Measurements from ENCODE around the gene CYP26C1.

CYP26C1 gene

GRCh38 chr10:93059975-93060886 lies at the start of gene CYP26C1:
Gene CYP26C1 (plus strand): TSS chr10:93060798. CDS start chr10:93061264, 466 bp downstream.
- no peak for DNase-seq (ENCODE audit: low read depth in 1 of 2, low spot score in 1 of 2)

- DNase-seq (ENCODE audit: low read depth in 1 of 2, low spot score in 1 of 2), result no peak
These were observed 44.9 kb upstream of the CYP26C1 start for GRCh38 chr10:93015722-93016121.

GRCh38 chr10:93023013-93023650 lies 37.5 kb upstream of the CYP26C1 start:
- no peak for DNase-seq (ENCODE audit: low read depth in 1 of 2, low spot score in 1 of 2)

- no peak for DNase-seq (ENCODE audit: low read depth in 1 of 2, low spot score in 1 of 2)
These were observed 34.5 kb upstream of the CYP26C1 start for GRCh38 chr10:93026072-93026471.

- DNase-seq (ENCODE audit: low read depth in 1 of 2, low spot score in 1 of 2), result no peak
These were observed 33.1 kb upstream of the CYP26C1 start for GRCh38 chr10:93027508-93027907.

- no peak for DNase-seq (ENCODE audit: low read depth in 1 of 2, low spot score in 1 of 2)
These were observed 31.7 kb upstream of the CYP26C1 start for GRCh38 chr10:93028883-93029282.

- no peak for DNase-seq (ENCODE audit: low read depth in 1 of 2, low spot score in 1 of 2)
These were observed 30.2 kb upstream of the CYP26C1 start for GRCh38 chr10:93030409-93030808.

- no peak for DNase-seq (ENCODE audit: low read depth in 1 of 2, low spot score in 1 of 2)
These were observed 28.3 kb upstream of the CYP26C1 start for GRCh38 chr10:93032105-93032808.

GRCh38 chr10:93032809-93033137 lies 27.8 kb upstream of the CYP26C1 start:
- DNase-seq (ENCODE audit: low read depth in 1 of 2, low spot score in 1 of 2), result no peak

- DNase-seq (ENCODE audit: low read depth in 1 of 2, low spot score in 1 of 2), result no peak
These were observed 26.2 kb upstream of the CYP26C1 start for GRCh38 chr10:93034426-93034825.

GRCh38 chr10:93039110-93039509 lies 21.5 kb upstream of the CYP26C1 start:
- no peak for DNase-seq (ENCODE audit: low read depth in 1 of 2, low spot score in 1 of 2)

GRCh38 chr10:93039721-93040120 lies 20.9 kb upstream of the CYP26C1 start:
- DNase-seq (ENCODE audit: low read depth in 1 of 2, low spot score in 1 of 2), result no peak

- no peak for DNase-seq (ENCODE audit: low read depth in 1 of 2, low spot score in 1 of 2)
These were observed 6.1 kb upstream of the CYP26C1 start for GRCh38 chr10:93054486-93054885.

GRCh38 chr10:93058139-93058538 lies 2.5 kb upstream of the CYP26C1 start:
- no peak for DNase-seq (ENCODE audit: low read depth in 1 of 2, low spot score in 1 of 2)

GRCh38 chr10:93060887-93061593 lies 442 bp downstream of the CYP26C1 start:
- DNase-seq (ENCODE audit: low read depth in 1 of 2, low spot score in 1 of 2), result no peak

GRCh38 chr10:93061594-93062513 lies 1.3 kb downstream of the CYP26C1 start:
- DNase-seq (ENCODE audit: low read depth in 1 of 2, low spot score in 1 of 2), result no peak

- peak in 1 of 2 donors; percentile 23 for DNase-seq (ENCODE audit: low read depth in 1 of 2, low spot score in 1 of 2)
These were observed 2.0 kb downstream of the CYP26C1 start for GRCh38 chr10:93062514-93063143.

- no peak for DNase-seq (ENCODE audit: low read depth in 1 of 2, low spot score in 1 of 2)
These were observed 2.8 kb downstream of the CYP26C1 start for GRCh38 chr10:93063144-93063976.
